GM18907 (cell line): ENCODE data around the gene RSPH9.
A peak's percentile ranks its signal among the peaks of the same experiment; 100 is the strongest.
"Not testable (repeated sequence)": the region's sequence is repeated elsewhere in the genome, so short reads cannot be mapped to it uniquely, and the experiment has no call there.

Source experiments
- ATAC-seq: cut with Tn5 transposase; IDR thresholded peaks from one replicate; pipeline ENCODE4 v1.9.1; 2021; ENCODE audit warnings: mild to moderate bottlenecking, moderate library complexity; ENCODE audit not compliant: unreplicated experiment

The RSPH9 gene

DNA sequence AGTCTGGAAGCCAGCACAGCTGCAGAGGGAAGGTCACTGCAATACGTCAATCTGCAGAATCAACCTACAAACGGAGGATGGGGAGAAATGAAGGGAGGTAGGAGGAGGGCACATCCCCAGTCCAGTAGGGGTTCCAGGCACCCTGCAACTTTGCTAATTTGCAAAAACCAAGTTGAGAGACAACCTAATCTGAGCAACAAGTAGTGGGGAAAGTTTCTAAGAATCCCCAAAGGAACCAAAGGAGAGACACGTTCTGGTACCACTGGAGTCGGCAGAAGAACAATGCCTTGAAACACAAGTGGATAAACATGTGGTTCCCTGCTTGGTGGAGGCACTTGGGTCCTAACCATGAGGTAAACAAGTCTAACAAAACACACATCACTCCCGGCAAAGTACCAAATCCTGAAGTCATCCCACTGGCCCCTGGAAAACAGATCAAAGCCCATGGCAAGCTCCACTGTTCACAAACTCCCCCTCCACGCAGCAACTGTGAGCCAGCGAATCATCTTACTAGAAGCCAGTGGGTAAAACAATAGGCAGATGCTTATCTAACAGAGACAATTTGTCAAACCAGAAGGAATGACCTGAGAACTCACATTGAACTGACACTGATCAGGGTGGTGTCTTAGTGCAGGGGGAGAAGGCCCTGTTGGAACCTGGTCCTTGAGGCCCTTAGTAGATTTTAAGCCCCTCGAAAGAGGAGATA is 38.0 kb downstream of the RSPH9 start:
- no peak for ATAC-seq

DNA sequence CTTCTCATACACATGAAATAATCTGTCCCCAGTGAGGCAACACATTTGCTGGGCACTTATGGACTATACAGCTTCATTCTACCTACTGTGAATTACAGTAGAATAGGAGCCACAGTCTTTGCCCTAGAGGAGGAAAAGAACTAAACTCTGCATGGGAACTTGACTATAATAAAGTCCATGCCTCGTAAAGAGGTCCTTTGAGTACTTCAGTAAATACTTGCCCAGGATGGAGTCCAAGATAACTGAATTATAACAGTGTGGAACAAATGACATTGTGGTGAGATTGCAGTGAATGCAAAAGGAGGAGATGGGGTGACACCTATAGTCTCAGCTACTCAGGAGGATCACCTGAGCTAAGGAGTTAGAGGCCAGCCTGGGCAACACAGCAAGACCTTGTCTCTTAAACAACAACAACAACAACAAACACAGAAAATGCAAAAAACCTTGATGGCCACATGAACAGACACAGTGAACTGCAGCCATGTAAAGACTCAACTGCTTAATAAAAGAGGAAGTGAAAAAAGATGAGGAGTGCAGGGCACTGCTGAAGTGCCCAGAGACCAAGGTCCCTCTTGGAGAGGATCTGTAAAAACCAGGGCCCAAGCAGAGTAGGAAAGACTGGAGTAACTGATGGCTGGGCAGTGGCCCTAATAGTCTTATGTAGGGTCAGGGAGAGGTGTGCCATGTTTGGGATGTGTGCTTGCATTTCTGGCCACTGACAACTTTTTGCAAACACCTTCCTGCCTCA is 39.0 kb downstream of the RSPH9 start:
- peak; percentile 50 for ATAC-seq

DNA sequence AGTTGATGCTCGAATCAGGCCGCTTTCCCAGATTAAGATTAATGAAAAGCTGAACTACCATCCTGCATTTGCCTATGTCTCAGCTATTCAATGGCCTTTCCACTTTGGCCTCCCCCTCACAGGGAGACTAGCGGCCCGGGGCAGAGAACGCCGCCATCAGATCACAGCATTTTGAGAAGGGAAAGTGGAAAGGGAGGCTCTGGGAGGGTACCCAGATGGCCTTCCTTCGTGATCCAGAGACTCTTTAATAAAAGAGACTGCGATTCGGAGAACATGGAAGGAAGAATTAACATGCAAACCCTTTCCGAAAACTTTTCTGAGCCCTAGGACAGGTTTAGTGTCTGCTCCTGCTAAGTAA is 42.2 kb downstream of the RSPH9 start:
- no peak for ATAC-seq

DNA sequence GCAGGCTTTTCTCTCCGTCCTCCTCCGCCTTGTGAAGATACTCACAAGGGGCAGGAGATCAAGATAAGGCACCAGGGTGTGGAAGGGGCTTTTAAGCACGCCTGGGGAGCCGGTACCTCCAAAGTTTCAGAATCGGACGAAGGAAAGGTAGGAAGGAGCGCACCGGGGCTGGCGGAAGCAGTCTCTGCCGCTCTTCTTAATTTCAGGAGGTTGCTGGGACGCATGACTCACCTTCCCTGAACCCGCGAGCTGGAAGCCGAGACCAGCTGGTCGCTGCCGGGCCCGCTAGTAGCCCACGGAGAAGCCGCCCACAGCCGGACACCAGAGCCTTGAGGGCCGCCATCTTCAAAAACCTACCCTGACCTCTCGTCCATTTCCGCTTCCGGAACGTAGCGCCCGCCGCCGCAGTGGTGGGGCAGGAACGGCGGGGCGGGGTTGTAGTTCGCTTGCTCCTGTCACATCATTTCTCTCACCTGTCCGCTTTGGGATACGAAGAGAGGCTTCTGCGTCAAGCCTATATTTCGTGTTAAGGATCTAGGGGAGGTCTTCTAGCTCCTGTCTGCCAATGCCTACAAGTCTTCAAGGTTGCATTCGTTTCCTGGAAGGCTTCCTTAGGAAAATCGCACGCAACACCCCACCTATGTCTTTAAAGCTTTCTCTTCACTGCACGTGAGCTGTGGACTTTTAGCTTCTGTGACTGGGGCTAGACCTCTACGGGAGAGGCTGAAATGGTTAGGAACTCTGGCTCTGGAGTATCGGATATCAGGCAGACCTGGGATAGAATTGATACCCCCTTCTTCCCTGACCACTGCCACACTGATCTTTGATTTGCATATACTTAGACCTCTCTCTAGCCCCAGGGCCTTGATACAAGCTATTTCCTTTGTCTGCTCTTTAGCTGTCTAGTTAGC is 42.9 kb downstream of the RSPH9 start, which contains the start of gene MRPS18A:
Gene MRPS18A, minus strand, starts transcription at position 355 of the 911 bp plus-strand sequence. Its CDS starts 12 bp downstream, at position 343.
- peak; percentile 93 for ATAC-seq

DNA sequence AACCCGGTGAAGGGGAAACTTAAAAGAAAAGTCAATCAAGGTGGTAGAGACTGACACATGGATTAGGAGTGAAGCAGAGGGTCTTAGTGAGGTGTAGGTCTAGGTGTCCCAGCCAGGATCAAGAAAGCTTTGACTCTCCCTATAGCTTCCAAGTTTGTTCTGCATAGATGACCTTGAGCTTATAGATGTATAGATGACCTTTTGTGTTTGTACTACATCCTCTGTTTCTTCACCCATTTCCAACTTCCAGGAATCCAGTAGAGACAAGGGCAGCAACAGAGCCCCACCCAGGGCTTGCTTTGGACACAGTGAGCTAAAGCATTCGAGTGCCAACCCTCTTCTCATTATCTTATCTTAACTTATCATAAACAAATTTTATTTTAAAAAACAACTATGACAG is 44.6 kb downstream of the RSPH9 start:
- ATAC-seq: no peak

DNA sequence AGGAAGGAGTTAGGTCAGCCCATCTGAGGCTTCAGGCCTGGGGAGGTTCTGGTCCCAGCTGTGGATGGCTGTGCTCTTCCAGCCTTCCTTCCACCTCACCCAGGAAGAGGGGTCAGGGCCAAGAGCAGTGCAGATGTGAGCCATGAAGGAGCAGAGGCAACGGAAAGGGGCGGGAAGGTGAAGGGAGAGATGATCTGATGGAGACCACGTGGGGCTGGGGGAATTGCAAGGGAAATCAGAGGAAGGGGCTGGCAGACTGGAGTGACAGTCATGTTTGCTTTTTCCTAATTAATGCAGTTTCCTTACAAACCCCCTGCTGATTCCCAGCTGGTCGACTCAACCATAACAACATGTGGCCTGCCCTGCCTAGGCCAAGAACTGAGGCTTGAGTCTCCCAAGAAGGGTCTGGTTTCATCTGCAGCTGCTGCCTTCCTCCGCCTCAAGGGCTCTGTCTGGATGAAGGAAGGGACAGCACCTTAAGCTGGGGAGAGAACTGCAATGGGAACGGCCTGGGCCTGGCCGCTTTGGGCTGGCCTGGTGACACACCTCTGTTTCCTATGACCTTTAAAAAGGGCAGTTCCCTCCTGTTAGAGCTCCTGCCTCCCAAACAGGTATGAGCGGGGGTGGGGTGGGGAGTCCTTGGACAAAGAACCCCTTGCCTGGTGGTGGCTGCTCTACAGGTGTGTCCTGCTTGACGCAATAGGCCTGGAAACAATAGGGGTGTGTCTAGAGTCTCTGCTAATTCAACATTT is 50.6 kb downstream of the RSPH9 start:
- no peak for ATAC-seq

DNA sequence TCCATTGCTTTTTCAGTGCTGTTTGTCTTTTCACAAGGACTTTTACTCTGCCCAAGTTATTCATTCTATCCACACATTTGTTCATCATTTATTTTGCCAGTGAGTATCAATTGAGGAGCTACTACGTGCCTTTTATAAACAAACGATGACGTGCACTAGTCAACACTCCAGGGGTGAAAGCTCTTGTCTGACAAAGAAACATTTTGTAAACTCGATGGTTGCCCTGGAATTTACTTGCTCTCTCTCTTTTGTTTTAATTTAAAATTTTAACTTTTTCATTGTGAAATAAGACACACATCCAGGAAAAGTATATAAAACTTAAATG is 51.1 kb downstream of the RSPH9 start:
- no peak for ATAC-seq

DNA sequence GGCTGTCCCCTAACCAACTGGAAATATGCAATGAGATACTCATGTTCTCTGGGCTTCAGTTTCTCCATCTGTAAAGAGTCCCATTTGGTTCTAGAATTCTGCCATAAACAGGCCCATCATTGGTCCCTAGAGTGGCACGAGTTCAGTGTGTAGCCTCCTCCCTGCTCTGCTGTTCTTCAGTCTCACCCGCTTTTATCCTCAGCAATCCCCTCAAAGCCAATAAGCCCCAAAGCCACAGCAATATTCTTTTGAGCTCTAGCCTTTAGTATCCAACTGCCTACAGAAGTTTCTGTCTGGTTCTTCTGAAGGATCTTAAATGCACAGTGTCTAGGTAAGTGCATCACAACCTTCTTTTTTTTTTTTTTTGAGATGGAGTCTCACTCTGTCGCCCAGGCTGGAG is 52.6 kb downstream of the RSPH9 start:
- ATAC-seq: no peak

DNA sequence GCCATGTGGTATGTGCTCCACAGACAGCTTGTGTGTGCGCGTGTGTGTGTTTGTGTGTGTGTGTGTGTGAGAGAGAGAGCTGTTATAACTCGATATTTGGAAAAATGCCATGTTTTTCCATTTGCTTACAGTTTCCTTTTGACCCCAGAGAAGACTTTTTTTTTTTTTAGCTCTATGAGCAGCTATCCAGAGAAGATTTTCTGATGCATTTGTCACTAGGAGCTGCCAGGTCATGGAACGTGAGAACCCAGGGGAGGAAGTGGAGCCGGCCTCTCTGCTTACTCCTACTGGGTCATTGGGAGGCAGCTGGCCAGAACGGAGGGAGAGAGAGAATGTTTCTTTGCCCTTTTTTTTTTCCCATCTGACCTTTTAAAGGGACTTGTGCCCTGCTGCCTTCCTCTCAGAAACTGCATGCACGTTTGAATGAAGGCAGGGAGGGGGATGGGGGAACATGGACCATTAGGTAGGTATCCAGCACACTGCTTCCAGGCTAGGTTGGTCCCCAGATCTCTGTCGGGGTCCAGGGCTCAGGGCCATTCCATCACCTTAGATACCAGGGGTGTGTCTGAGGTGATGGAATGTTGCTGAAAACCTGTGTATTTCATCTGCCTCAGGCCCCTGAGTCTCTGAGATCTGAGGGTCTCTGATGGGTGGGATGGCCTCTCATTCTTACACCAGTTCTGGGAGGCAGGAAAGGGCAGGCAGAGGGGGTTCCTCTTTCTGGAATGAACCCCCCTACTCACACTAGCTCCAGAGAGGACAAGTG is 53.9 kb downstream of the RSPH9 start:
- ATAC-seq: no peak

DNA sequence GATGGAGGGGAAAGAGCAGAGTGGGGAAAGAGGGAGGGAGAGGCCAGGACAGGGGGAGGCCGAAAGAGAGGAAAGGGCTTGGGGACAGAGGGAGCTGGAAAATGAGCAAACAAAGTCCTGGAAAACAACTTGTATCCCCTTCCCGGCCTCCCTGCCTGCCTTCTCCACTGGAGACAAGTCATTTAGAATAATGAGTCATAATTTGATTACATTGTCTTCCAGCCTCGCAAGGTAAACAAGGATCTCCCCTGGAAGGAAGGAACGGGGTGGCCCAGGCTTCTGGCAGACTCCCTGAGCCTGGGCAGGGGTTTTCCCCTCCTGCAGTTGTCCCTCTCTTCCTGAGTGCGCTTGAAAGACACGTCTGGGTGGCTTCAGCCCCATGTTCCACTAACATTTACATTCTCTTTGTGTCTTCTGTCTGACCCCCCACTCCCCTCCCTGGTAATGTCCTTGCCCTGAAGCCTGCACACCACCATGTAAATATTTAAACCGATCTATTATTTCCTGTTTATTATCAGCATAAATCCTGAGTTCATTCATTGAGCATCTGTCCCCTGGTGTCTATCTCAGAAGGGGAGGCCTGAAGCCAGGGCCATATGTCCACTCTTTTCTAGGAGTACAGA is 54.8 kb downstream of the RSPH9 start:
- no peak for ATAC-seq

DNA sequence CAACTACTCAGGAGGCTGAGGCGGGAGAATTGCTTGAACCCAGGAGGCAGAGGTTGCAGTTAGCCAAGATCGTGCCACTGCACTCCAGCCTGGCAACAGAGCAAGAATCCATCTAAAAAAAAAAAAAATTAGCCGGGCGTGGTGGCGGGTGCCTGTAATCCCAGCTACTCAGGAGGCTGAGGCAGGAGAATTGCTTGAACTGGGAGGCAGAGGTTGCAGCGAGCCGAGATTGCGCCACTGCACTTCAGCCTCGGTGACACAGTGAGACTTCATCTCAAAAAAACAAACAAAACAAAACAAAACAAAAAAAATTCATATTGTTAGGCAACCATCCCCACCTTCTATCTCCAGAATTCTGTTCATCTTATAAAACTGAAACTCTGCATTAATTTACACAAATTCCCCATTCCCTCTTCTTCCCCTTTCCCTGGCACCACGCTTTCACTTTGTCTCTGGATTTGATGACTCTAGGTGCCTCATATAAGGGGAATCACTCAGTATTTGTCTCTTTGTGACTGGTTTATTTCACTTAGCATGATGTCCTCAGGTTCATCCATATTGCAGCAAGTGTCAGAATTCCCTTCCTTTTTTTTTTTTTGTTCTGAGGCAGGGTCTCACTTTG is 56.2 kb downstream of the RSPH9 start:
- not testable (repeated sequence) for ATAC-seq

DNA sequence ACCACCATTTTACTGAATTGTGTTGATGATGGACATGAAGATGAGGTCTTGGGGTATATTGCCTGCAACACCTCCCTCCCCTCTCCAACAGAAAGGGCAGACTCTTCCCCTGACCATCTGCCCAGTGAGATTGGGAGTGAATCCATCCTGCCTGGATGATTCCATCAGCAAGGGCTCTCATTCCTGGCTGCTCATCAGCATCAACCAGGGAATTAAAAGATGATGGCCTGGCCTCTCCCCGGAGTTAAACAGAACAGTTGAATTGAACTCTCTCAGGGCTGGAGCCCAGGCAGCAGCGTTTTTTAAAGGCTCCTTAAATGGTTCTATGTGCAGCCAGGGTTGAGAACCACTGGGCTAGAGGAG is 57.3 kb downstream of the RSPH9 start:
- no peak for ATAC-seq

DNA sequence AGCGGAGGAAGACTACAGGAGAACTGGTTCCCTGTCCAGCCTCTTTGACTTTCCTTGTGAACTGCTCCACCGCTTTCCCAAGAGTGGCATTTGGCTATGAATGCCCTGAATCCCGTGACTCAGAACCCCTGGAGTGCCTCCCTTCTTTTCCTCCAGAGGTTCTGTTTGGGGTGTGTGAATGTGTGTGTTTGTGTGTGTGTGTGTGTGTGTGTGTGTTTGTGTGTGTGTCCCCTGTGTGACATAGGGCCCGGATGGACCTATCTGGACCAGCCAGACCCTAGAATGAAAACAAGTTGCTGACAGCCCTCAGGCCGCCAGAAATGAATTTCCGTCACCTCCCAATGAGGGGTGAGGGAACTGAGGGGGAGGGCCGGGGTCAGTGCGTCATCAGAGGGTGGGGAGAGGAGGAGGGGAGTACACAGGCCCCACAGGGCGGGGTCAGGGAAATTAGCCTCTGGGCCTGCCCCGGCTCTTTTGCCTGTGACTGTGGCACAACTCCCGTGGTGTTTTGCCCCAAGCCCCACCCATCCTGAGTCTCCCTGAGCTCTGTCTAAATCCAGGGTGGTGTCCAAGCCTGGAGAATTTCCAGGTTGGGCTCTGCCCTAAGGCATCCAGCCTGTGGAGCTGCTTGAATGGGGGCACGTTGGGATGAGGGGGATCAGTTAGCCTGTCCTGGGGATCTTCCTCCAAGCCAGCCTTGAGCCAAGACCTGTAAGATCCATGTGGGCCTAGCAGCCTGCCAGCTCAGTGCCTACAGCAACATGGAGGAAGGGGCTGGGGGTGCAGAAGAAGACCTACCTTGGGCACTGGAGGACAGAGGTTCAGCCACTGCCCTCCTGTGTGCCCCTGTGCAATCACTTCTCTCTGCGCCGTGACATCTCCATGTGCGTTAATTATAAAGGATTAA is 58.0 kb downstream of the RSPH9 start:
- ATAC-seq: peak; percentile 46

DNA sequence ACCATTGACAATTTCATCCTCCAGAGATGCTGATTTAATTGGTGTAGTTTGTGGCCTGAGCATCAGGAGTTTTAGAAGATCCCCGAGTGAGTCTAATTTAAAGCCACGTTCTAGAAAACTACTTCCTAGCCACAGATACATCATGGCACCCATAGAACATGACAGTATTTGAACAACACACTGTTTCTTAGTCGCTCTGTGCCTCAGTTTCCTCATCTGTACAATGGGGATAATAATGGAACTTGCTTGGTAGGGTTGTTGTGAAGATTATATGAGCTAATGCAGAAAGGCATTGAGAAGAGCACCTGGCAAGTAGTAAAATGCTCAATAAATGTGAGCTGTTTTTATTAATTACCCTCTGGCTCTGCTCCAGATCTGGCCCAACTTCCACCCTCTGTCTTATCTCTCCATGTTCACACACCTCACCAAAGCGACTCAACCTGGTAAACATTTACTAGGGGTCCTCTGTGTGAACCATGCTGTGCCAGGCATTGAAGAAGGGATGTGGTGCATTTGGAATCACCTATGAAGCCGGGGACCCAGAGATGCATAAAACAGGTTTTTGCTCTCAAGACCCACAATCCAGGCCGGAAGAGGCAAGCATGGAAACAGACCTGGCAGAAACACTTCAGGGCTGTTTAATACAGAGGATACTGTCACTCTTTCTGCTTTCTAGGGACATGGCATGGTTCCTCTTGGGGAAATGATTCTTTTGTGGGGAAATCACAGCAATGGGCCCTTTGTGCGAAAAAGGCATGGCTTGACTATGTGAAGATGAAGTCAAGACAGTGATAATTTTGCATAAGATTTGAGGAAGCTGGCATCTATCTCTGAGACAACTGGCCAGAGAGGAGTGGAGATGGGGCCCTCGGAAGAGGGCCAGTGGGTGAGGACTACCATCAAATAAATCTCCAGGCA is 58.9 kb downstream of the RSPH9 start:
- ATAC-seq: no peak

DNA sequence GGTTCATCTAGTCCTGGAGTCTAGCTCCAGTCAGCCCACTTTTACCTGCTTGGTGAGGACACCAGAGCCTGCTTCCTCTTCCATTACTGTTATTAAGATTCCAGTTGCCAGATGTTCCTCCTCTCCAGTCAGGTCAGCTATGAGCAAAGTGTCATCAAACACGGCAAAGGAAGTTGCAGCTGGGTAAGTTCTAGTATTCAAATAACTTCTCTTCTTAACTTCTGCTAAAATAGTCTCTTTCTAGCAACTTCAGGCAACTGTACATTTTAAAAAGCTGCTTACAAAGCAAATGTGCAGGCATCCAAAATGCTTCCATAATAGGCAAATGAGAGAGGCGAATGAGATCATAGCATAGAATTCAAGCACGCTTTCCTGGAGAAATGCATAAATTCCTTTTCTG is 61.2 kb downstream of the RSPH9 start:
- no peak for ATAC-seq

DNA sequence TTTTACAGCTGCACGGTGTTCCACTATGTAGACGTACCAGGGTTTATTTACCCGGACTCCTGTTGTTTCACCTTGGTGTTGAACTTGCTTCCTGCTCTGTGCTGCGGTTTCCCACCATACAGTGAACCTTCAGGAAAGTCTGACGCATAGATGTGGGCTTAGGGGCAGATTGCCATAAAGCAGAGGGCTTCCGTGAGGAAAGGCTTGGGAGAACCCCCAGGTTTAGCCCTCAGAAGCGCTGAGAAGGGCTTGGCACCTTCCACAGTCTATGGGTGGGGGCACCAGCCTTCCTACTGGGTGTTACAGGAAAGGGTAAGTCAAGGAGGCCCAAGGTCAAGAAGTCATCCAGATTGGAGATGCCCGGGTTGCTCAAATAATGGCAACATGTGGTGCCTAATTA is 62.0 kb downstream of the RSPH9 start:
- no peak for ATAC-seq

DNA sequence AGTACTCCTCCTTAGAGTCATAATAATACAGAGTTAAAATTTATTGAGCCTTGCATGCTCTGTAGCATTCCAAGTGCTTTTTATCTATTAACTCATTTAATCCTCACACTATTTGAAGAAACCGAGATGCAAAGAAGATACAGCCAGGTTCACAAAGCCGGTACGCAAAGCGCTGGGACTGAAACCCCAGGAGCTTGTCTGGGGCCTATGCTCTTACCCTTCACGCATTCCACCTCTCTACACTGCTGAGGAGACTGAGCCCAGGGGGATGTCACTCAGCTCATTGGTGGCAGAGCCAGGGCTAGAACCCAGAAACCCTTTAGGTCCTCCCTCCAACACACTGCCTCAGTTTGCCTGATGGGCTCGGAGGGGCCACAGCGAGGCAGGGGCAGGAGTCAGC is 62.4 kb downstream of the RSPH9 start:
- ATAC-seq: no peak
